A673 (cell line): Measurements from ENCODE around the gene ARHGAP26. TPM values are rescaled to one million over a fixed set of nuclear protein-coding genes. Genes with fewer than 3 reads are reported as not detected.

Source experiments
- BruUV-seq: library from RNA; stranded (reverse); fragments of 400-500 nt; replicated peaks from 2 replicates; lab custom pipeline; 2021; lab: Mats Ljungman, UMichigan
- CTCF ChIA-PET: fragments of 300-600 bp; sonication (Branson Sonifier 250); formaldehyde crosslinking; loops from one replicate; lab custom pipeline; 2022; ENCODE audit warnings: antibody characterized with exemption; lab: Charles Lee
- POLR2A ChIA-PET: fragments of 300-600 bp; sonication (Branson Sonifier 250); formaldehyde crosslinking; loops from one replicate; lab custom pipeline; 2022; ENCODE audit warnings: antibody characterized with exemption; ENCODE audit not compliant: low non-redundant PET; lab: Charles Lee
- DNase-seq: peaks from one replicate; pipeline ENCODE4 v3.0.0-alpha.2; 2015; ENCODE audit warnings: low spot score
- H3K27ac ChIP-seq: fragments of 200-600 bp; sonication (generic); 2 replicates; pipeline ENCODE4 v1.5.1; 2016; ENCODE audit warnings: mixed run types, low read depth, mild to moderate bottlenecking, mixed read lengths, antibody characterized with exemption, low read length; ENCODE audit not compliant: poor library complexity, severe bottlenecking
- H3K27me3 ChIP-seq: fragments of 200-600 bp; sonication (generic); replicated peaks from 2 replicates; pipeline ENCODE4 v1.6.1; 2017; ENCODE audit warnings: mixed run types, low read depth, mild to moderate bottlenecking, mixed read lengths, antibody characterized with exemption, low read length; ENCODE audit not compliant: insufficient read depth, poor library complexity
- H3K36me3 ChIP-seq: fragments of 200-600 bp; sonication (generic); 2 replicates; pipeline ENCODE4 v1.6.1; 2016; ENCODE audit warnings: mixed run types, mild to moderate bottlenecking, mixed read lengths, antibody characterized with exemption, low read length; ENCODE audit not compliant: insufficient read depth, poor library complexity, severe bottlenecking
- H3K4me1 ChIP-seq: fragments of 200-600 bp; sonication (generic); 2 replicates; pipeline ENCODE4 v1.6.1; 2017; ENCODE audit warnings: mixed run types, mild to moderate bottlenecking, mixed read lengths, antibody characterized with exemption, low read length; ENCODE audit not compliant: insufficient read depth, poor library complexity, severe bottlenecking
- H3K4me3 ChIP-seq: fragments of 200-600 bp; sonication (generic); 2 replicates; pipeline ENCODE4 v1.5.1; 2016; ENCODE audit warnings: low read depth, mixed run types, mild to moderate bottlenecking, mixed read lengths, low read length; ENCODE audit not compliant: poor library complexity, severe bottlenecking
- H3K9me3 ChIP-seq: fragments of 200-600 bp; sonication (generic); 2 replicates; pipeline ENCODE4 v1.6.1; 2016; ENCODE audit warnings: mixed run types, low read depth, mild to moderate bottlenecking, mixed read lengths, antibody characterized with exemption, low read length; ENCODE audit not compliant: poor library complexity, severe bottlenecking
- CTCF ChIP-seq: fragments of 300-800, 200-600 bp; sonication (generic); conservative IDR thresholded peaks from 2 replicates; pipeline ENCODE4 v1.5.1; 2017; ENCODE audit warnings: low read depth, mild to moderate bottlenecking, antibody characterized with exemption, low read length, moderate library complexity, mixed read lengths
- EZH2 ChIP-seq: fragments of 200-600 bp; sonication (generic); IDR thresholded peaks from 2 replicates; pipeline ENCODE4 v1.6.1; 2017; ENCODE audit warnings: borderline replicate concordance, low read depth, mild to moderate bottlenecking, mixed read lengths, antibody characterized with exemption, low read length; ENCODE audit not compliant: poor library complexity, severe bottlenecking
- intact Hi-C: fragments of 100-400 bp; cut with micrococcal nuclease; formaldehyde crosslinking; loops from one replicate; pipeline ENCODE4 v1.10.0; 2022; ENCODE audit not compliant: unreplicated experiment
- total RNA-seq: library from RNA; stranded (reverse); gene quantifications from 2 replicates; pipeline ENCODE4 v1.2.3, GENCODE V29; 2021

ARHGAP26 gene
- total RNA-seq, 1 experiment from 2014 or later: 25.5 TPM

GRCh38 chr5:142905348-142905747 is 135.2 kb downstream of the ARHGAP26 start:
- no peak for DNase-seq
- CTCF ChIA-PET: no interaction called here
- TF ChIP-seq EZH2: no peak
- TF ChIP-seq CTCF: no peak

GRCh38 chr5:142906863-142907671 is 136.9 kb downstream of the ARHGAP26 start:
- Histone ChIP-seq H3K4me1 (peaks cover 16% of the 10 kb centered on the region), H3K27ac (peak overlapping the region; percentile 77), H3K4me3 (no peak overlapping the region), H3K9me3 (no peaks in the 10 kb centered on the region), H3K36me3 (peaks cover 3% of the 10 kb centered on the region), H3K27me3 (no peaks in the 10 kb centered on the region)
- ChIA-PET CTCF (no interaction called here), POLR2A (interaction anchor here (0.6 kb wide), 1 partner anchor 485 kb away, joined by 3 read pairs; no protein-coding TSS in a partner anchor)
- no TSS peak for BruUV-seq
- TF ChIP-seq CTCF (no peak), EZH2 (no peak)
- intact Hi-C loops: no loop called here
- DNase-seq: peak; percentile 96

More at GRCh38 chr5:142905348-142905747, 135.2 kb downstream of the ARHGAP26 start:
- H3K4me3 ChIP-seq: no peak overlapping the region
- H3K4me1 ChIP-seq: peaks cover 16% of the 10 kb centered on the region
- H3K27ac ChIP-seq: no peak overlapping the region
- intact Hi-C loops: no loop called here
- no peaks in the 10 kb centered on the region for H3K27me3 ChIP-seq
- no peaks in the 10 kb centered on the region for H3K9me3 ChIP-seq
- POLR2A ChIA-PET: no interaction called here
- BruUV-seq: no TSS peak
- peaks cover 3% of the 10 kb centered on the region for H3K36me3 ChIP-seq

GRCh38 chr5:142908659-142909058 is 138.5 kb downstream of the ARHGAP26 start:
- Histone ChIP-seq H3K4me1 (peaks cover 21% of the 10 kb centered on the region), H3K9me3 (no peaks in the 10 kb centered on the region), H3K27ac (peak overlapping the region; percentile 38), H3K4me3 (no peak overlapping the region), H3K36me3 (peaks cover 3% of the 10 kb centered on the region), H3K27me3 (no peaks in the 10 kb centered on the region)
- TF ChIP-seq EZH2: no peak
- TF ChIP-seq CTCF: no peak
- no peak for DNase-seq
- POLR2A ChIA-PET: no interaction called here
- no TSS peak for BruUV-seq
- intact Hi-C loops: no loop called here
- CTCF ChIA-PET: no interaction called here
